Measurements from ENCODE around the gene TAS1R3.

- TF ChIP-seq GATA2 (IDR thresholded peaks at IDR 0.05; ENCODE audit: low read depth, low read length) (no peak), GATA3 (IDR thresholded peaks at IDR 0.05; ENCODE audit: low read depth, low read length) (no peak)
These were observed 33.2 kb upstream of the TAS1R3 start for GRCh38 chr1:1297802-1298424.
